ENCODE data around the gene STK16.

Gene STK16

DNA sequence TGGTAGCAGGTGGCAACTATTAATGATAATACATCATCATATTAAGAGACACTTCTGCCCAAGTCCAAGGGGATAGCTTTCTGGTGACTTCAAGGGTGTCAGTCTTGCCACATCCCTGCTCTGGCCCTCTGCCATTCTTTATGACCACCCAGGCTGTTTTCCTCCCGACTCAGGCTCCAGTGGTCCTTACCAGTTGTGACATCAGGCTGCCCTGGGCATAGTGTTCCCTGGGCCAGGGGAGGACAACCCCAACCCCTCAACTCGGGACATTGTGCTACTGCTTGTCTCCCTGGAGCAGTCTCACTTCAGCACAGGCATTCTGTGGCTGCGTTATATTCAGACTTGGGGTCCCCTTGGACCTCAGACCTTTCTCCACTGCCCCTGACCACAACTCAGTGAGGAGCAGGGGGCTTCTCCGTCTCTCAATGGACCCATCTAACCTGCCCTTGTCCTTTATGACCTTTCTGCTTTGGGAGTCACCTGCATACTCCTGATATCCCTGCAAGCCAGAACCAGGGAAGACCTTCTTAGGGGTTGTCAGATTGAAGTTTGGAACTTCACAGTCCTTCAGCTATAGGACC lies 46.7 kb downstream of the STK16 start:
- in situ Hi-C loops (cut with HindIII; ENCODE audit: low sequenced_read_pairs): no loop called here
- TF ChIP-seq, protein P1, sequence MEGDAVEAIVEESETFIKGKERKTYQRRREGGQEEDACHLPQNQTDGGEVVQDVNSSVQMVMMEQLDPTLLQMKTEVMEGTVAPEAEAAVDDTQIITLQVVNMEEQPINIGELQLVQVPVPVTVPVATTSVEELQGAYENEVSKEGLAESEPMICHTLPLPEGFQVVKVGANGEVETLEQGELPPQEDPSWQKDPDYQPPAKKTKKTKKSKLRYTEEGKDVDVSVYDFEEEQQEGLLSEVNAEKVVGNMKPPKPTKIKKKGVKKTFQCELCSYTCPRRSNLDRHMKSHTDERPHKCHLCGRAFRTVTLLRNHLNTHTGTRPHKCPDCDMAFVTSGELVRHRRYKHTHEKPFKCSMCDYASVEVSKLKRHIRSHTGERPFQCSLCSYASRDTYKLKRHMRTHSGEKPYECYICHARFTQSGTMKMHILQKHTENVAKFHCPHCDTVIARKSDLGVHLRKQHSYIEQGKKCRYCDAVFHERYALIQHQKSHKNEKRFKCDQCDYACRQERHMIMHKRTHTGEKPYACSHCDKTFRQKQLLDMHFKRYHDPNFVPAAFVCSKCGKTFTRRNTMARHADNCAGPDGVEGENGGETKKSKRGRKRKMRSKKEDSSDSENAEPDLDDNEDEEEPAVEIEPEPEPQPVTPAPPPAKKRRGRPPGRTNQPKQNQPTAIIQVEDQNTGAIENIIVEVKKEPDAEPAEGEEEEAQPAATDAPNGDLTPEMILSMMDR (IDR thresholded peaks at IDR 0.05; ENCODE audit: low read depth, low read length): no peak
- H3K4me3 ChIP-seq (ENCODE audit: low read depth, low read length): no peak overlapping the region
- no peak for DNase-seq (ENCODE audit: low read depth, low spot score)

GRCh38 chr2:219292616-219293015 lies 47.3 kb downstream of the STK16 start:
- in situ Hi-C loops (cut with HindIII; ENCODE audit: low sequenced_read_pairs): no loop called here
- TF ChIP-seq, protein P1 (IDR thresholded peaks at IDR 0.05; ENCODE audit: low read depth, low read length): no peak
- no peak for DNase-seq (ENCODE audit: low read depth, low spot score)
- no peak overlapping the region for H3K4me3 ChIP-seq (ENCODE audit: low read depth, low read length)

DNA sequence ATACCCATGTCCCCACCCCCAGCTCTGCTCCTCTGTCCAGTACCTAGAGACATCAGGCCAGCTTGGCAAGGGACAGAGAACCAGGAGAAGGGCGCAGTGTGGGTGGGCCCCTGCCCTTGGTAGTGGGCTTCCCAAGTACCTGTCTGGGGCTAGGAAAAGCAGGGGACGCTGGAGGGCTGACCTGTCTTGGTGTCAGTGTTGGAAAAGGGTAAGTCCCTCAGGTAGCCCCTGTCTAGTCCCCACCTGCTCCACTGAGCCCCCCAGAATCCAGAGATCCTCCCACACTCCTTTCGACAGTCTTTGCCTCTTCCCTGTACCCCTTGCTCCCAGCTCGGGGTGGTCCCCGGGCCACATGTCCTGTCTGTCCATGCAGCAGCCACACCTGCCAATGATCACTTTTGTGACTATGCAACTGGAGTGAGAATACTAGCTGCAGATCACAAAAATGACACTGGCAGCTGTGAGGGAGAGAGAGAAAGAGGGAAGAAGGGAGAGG lies 48.5 kb downstream of the STK16 start:
- H3K4me3 ChIP-seq (ENCODE audit: low read depth, low read length): no peak overlapping the region
- TF ChIP-seq, protein P1 (IDR thresholded peaks at IDR 0.05; ENCODE audit: low read depth, low read length): no peak
- in situ Hi-C loops (cut with HindIII; ENCODE audit: low sequenced_read_pairs): no loop called here
- DNase-seq (ENCODE audit: low read depth, low spot score): no peak

GRCh38 chr2:219294356-219295351 lies 49.4 kb downstream of the STK16 start:
- DNase-seq (ENCODE audit: low read depth, low spot score): peak; percentile 77
- TF ChIP-seq, protein P1 (IDR thresholded peaks at IDR 0.05; ENCODE audit: low read depth, low read length): peak; percentile 89
- peak overlapping the region; percentile 47 for H3K4me3 ChIP-seq (ENCODE audit: low read depth, low read length)
- in situ Hi-C loops (cut with HindIII; ENCODE audit: low sequenced_read_pairs): no loop called here

DNA sequence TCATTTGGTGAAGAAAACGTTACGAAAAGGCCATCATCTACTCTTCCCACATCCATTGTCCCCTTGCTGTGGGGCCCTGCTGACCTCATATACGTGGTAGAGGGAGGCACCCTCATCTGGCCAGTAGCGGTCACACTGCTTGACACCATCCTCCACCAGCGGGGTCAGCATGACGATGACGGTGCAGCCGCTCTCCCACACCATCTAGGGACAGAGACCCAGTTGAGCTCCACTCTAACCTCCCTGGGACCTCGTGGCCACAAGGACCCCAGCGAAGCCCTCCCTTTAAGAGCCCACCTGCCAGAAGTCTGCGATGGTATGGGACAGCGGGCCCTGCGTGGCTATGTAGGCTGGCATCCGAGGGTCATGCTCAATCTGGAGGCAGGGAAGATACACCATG lies 50.9 kb downstream of the STK16 start:
- TF ChIP-seq, protein P1 (IDR thresholded peaks at IDR 0.05; ENCODE audit: low read depth, low read length): no peak
- in situ Hi-C loops (cut with HindIII; ENCODE audit: low sequenced_read_pairs): no loop called here
- no peak overlapping the region for H3K4me3 ChIP-seq (ENCODE audit: low read depth, low read length)
- DNase-seq (ENCODE audit: low read depth, low spot score): no peak

DNA sequence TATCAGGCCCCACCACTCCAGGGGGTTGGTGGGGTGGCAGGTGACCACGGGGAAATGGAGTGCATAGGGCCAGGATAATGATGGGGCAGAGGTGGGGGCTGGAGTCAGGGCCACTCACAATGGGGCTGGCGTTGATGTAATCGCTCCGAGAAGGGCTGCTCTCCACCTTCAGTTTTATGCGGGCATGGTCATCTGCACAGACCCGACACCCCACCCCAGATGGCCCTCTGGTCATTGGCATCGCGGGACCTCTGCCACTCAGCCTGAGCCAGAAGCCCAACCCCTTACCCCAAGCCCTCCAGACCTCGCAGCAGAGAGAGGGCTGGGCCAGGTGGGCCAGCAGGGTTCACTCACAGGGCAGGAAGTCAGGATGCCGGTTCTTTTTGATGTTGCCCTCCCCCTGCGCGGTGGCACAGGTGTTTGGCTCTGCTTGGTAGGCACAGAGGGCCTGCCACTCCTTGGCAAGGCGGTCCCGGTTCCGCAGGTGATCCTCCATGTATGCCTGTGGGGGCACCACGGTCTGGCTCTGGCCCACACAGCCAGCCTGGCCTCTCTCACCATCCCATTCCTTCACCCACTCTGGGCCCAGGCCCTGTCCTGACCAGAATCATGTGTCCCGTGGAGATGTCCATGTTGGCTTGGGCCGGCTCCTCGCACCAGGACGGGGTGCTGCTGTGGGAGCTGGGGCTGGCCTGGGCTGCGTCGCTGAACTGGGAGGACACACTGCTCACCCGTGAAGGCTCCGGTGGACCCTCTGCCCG lies 51.5 kb downstream of the STK16 start:
- TF ChIP-seq, protein P1 (IDR thresholded peaks at IDR 0.05; ENCODE audit: low read depth, low read length): no peak

More for the DNA sequence above, 51.5 kb downstream of the STK16 start:
- no peak overlapping the region for H3K4me3 ChIP-seq (ENCODE audit: low read depth, low read length)
- DNase-seq (ENCODE audit: low read depth, low spot score): no peak
- in situ Hi-C loops (cut with HindIII; ENCODE audit: low sequenced_read_pairs): no loop called here

Data from astrocyte of the spinal cord (primary cell).